ENCODE measurements around the gene SVIL.
"Not testable (repeated sequence)": the region's sequence is repeated elsewhere in the genome, so short reads cannot be mapped to it uniquely, and the experiment has no call there.

Gene SVIL

DNA sequence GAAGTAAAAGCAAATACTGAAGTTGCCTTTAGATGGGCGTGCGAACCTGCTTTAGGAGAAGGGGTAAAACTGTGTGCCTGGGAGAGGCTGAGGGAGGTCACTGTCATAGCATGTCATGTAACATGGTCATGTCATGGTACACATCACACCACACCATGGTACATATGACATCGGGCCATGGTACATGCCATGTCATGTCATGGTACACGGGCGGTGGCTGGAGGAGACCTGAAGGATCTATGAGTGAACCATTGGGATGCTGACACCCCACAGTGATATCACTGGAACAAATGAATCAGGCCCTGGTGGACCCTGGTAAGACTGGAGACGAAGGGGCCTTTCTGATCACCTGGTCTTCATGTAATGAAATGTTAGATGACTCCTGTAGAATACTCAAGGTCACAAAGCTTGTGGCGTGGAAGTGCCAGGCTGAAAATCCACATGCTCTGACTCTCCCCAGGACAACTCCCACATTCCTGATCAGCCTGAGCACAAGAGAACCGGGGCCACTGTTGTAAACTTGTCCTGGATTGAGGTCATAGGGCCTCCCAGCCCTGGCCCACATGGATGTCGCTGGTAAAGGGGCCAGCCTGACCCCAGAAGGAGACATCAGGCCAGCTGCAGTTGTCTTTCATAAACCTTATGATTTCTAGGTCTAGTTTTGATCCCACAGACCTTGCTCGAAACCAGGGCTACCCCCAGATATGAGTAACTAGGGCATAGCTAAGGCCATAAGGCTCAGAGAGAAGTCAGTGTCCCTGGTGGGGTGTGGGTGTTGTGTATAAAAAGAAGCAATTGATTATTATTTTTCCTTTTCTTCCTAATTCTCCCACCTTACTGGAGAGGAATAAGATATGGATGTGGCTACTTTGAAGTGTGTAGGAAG is 60.3 kb downstream of the SVIL start:
- not testable (repeated sequence) for DNase-seq (ENCODE audit: low read depth in 2 of 2)

DNA sequence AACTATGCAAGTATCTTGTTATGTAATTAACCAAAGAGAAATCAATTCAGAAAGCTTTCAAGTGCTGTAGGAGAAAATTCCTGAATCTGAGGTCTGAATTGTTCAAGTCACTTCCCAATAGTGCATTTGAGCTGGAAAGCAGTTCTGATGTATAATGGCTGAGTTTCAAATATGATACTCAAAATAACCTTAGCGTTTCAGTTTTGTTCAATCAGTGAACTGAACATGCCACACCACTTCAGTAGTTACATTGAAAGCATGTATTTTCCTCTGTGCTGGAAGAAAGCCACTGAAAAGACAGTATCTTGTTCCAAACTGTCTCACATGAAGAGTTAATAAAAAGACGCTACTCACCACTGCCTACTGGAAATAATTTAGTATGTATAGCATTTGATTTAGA is 64.5 kb downstream of the SVIL start:
- not testable (repeated sequence) for DNase-seq (ENCODE audit: low read depth in 2 of 2)

DNA sequence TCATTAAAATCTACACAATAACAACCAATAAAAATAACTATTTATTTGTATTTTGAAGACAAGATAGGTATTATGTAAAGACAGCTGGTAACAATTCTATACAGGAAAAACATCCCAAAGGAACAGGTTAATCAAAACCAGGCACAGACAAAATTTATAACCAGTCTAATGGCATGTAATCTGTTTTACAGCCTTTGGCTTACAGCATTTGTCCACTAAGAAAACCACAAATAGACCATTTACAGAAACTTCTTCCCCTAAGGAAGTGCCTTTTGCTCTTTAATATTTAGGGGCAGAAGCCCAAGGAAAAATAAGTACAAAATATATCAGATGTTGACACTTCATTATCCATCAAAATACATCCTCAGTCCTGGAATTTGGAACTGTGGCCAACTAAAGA is 65.0 kb downstream of the SVIL start:
- DNase-seq (ENCODE audit: low read depth in 2 of 2) = no peak

DNA sequence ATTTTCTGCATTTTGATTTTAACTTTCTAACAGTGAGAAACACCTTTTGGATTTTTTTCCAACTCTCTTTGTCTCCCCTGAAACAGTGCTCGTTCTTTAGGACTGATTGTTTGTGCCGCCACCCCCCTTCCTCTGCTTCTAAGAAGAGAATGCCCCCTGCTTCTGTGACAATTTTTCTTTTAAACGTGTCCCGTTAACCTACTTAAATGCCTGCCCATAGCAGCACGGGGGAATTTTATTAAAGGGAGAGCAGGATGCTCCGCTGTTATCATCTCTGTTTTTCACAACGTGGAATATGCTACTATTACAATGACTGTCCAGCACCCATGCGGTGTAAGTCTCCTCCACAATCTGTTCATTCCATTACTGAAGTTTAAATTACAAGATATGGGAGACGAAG is 67.8 kb downstream of the SVIL start:
- no peak for DNase-seq (ENCODE audit: low read depth in 2 of 2)

DNA sequence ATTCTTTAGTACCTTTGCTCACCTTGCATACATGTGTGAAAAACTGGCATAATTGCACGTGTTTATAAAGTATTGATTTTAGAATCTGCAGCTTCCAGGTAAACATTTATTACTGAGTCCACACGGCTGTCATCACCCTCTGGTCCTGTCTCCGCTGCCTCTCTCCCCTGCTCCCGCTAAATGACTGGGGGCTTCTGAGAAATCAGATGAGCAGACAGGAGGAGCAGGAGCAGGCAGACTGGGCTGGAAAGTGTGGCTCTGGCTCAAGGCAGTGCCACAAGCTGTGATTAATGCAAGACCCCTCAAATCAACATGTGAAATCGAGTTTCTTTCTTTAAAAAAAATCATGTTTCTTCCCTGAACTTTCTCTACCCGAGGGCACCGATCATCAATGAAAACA is 68.6 kb downstream of the SVIL start:
- DNase-seq (ENCODE audit: low read depth in 2 of 2) = not testable (repeated sequence)

DNA sequence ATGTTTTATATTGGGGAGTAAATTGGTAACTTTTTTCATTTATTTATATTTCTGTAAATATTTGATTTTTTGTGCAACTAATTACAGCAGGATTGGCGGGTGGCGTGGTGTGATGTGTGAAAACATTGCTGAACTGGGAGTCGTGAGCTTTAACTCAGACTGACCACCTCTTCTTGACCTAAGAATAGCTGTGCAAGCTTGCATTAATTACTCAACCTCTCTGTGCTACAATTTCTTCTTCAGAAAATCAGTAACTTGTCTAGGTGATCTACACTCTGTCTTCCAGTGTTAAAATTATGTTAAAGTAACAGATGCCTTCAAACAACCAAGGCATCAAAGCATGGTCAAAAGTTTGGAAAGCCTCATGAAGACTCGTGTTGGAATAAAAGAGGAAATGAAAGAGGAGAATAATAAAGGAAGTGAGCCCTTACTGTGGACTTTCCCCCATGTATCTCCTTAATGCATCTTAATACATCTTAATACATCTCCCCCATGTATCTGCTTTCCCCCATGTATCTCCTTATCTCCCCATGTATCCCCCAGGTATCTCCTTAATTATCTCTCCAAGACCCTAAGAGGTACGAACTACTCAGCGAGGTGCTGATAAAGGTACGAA is 71.2 kb downstream of the SVIL start:
- DNase-seq (ENCODE audit: low read depth in 2 of 2) = no peak

DNA sequence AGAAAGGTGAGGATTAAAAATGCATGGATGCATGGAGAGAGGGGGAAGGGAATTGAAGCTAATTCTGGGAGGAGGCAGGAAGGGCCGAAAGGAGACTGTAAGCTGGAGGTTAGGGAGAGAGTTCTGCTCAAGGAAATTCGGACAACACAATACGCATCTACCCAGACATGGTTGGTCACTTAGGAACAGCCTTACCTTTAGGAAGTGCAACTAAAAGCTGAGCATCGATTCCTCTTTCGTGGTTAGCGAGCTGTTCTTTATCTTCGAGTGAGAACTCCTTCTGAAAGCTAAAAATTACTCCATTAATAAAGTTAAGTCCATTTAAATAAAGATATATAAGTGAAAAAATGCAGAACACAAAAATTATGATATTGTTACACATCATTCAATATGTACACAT is 71.8 kb downstream of the SVIL start:
- DNase-seq (ENCODE audit: low read depth in 2 of 2) = not testable (repeated sequence)

DNA sequence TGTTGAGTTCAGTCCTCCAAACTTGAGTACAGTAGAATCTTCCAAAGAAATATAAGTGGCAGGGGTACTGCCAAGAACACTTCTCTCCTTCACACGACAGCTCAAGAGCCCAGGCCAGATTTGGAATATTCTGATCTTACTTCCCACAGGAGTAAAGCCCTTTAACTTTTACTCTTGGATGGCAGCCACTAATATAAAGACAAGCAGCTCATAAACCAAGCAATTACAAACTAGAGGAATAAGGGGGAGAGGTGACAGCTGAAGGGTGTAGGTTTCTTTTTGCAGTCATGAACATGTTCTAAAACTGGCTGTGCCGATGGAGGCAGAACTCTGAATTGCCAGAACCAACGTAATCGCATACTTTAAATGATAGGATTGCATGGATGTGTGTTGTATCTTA is 74.8 kb downstream of the SVIL start:
- DNase-seq (ENCODE audit: low read depth in 2 of 2) = no peak

DNA sequence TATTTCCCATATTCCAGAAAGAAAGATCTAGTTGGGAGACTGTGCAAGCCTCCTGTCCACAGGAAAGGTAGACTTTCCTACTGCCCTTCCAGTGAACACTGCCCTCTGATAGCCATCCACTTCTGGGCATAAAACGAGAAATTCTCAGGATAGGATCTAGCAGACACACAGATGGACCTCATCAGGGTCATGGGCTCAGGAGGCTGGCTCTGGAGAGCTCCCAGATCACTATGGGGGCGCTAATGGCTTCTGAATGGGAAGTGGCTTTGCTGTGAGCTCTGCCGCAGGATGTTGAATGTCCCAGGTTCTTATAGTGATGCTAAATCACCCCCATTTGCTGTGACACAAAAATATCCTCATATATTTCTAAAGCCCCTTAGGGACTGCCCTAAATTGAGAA is 77.1 kb downstream of the SVIL start:
- DNase-seq (ENCODE audit: low read depth in 2 of 2) = no peak

DNA sequence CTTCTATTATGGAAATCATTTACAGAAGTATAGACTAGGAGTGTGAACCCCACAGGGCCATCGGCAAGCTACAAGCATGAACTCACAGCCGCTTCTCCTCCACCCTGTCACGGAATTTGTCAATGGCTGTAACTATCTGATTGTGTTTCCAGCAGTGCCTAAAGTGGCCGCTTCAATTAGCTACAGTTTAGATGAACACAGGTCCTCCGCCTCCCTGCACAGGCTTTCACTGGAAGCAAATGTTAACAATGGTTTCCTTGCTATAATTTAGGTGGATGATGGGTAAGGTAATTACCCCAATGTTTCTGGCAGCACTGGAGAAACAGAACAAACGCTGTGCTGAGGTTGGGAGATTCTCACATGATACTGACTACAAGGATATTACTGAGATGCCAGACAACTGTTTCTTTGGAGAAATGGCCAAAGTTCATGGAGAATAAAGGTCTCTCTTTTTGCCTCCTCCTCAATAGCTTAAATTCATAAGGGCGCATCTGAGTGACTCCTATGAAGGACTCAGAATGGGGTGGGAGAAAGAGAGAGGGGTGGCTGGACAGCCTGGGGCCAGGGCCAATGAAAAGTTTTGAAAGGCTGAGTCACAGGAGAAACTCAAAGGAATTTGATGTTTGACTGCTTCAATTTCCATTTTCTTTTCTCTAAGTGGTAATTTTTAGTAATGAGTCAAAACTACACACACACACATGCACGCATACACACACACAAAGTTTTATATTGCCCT is 78.9 kb downstream of the SVIL start:
- DNase-seq (ENCODE audit: low read depth in 2 of 2) = no peak

DNA sequence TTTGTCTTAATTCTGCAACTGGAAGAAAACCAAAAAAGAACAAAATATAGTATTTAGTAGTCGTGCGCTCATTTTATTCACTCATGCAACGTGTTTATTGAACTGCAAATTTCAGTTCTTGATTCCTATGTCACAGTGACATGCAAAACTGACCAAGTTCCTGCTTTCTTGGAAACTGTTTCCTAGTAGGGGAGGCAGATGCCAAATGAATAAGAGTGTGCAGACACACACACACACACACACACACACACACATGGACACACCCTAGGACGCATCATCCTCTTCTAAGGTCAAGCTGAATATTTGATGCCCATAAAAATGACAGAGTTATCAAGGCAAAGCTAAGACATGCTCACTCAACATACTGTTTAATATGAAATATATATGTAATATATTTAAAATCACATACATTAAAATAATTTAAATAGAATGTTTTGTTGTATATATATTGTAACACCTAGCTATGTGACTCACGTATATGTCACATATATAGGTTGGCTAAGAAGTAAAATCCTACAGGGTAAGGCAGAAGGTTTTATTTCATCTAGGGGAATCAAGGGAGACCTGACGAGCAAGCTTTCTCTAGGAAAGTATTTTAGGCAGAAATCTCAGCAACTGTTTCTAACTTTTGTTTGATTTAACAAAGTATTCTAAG is 79.6 kb downstream of the SVIL start:
- DNase-seq (ENCODE audit: low read depth in 2 of 2) = no peak

DNA sequence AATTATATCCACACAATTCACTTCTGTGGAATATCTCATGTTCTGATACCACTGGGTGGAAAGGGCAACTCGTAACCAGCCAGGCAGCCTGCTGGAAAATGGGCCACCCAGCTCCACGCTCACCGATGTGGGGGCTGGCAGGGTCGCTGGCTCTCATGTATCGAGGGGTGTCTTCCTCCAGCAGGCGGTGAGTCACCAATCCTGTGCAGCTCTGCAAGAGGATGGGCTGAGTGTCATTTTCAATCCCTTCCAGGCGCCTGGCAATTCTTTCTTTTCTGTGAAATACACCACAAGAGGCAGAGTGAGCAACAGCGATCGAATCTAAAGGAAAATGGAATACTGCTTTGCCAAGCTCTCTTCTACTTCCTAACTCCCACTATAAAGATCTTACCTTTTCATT is 80.1 kb downstream of the SVIL start:
- peak in 1 of 2 donors; percentile 2 for DNase-seq (ENCODE audit: low read depth in 2 of 2)

DNA sequence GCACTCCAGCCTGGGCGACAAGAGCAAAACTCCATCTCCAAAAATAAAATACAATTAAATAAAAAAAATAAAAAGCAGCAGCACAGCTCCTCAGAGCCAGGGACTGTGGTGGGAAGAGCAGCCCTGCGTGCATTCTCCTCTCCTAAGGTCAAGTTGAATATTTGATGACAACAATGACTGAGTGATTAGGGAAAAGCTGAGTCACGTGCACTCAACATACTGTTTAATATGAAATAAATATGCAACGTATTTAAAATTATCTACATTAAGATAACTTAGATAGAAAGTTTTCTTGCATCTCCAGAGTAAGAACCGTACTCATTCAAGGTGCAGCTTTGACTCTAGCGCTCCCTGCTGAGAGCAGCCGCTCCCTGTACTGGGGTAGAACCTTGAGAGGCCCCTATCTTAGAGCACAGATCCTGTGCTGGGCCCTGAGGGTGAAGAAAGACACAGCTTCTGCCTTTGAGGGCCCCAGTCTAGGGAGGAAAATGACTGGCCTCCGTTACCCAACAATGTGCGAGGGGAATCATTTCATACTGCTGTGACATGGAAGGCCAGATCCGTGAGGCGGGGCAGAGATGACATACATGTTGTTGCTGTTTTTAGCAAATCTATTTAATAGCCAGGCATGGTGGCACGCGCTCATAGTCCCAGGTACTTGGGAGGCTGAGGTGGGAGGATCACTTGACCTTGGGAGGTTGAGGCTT is 81.1 kb downstream of the SVIL start:
- DNase-seq (ENCODE audit: low read depth in 2 of 2) = no peak

DNA sequence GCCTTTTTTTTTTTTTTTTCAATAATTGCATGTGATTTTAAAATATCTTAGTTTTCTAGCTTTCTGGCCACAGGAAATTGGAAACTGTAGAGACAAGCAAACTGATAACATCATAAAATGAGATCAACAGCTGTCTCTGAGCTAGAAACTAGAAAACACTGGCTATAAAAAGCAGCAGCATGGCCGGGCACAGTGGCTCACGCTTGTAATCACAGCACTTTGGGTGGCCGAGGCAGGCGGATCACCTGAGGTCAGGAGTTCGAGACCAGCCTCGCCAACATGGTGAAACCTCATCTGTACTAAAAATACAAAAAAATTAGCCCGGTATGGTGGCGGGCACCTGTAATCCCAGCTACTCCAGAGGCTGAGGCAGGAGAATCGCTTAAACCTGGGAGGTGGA is 81.7 kb downstream of the SVIL start:
- not testable (repeated sequence) for DNase-seq (ENCODE audit: low read depth in 2 of 2)

DNA sequence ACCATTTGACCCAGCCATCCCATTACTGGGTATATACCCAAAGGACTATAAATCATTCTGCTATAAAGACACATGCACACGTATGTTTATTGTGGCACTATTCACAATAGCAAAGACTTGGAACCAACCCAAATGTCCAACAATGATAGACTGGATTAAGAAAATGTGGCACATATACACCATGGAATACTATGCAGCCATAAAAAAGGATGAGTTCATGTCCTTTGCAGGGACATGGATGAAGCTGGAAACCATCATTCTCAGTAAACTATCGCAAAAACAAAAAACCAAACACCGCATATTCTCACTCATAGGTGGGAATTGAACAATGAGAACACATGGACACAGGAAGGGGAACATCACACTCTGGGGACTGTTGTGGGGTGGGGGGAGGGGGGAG is 85.3 kb downstream of the SVIL start:
- not testable (repeated sequence) for DNase-seq (ENCODE audit: low read depth in 2 of 2)

DNA sequence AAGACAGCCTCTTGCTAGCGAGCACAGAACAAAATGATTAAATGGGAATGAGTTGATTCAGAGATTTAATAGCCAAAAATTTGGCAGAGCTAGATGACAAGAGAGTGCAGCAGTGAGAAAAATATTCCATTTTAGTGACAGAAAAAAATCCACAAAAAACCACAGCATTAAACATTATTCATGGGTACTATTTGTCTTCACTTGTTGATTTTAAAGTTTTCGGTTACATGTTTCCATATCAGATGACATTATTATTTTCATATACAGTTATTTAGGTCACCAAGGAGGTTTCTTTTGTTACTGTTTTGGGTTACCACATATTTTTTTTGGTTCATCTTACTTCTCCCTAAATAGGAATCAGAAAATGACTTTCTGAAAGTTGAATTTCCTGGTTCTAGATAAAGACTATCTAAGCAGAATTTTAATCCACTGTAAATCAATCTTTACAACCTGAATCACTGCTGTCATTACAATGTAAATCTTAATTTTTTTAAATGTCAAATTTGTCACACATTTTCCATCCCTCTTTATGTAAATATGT is 87.9 kb downstream of the SVIL start:
- DNase-seq (ENCODE audit: low read depth in 2 of 2) = no peak

DNA sequence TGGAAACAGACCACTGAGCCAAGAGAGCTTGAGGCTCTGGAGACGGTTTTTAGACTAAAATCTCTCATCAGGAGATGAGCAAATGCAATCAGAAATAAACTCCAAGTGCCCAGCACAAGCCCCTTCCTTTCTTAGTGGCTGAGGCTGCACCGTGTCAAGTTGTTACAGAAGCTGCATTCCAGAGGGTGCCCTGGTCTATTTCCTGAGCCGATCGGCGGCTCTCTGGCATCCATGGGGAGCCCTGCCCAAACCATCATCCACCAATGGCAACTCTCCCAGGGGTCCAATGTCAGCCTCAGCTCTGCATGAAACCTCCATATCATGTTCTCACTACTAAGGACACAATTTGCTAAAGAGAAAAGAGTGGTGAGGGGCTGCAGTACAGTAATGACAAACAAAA is 89.6 kb downstream of the SVIL start:
- DNase-seq (ENCODE audit: low read depth in 2 of 2) = no peak

DNA sequence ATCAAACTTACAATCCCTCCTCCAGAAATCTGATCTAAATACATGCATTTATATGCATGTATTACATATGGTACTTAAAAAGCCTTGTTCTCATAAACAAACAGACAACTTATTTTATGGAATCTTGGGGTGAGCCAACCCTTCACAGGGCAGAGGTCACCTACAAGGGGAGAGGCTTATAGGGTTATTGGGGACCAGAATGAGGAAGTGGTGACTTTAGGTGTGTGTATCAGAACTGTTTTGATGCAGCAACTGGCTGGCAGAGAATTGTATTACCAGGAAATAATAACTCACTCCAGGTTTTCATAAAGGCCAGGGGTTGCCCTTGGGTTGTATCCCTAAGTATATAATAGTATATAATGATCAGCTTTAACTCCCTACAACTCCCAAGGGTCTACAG is 91.1 kb downstream of the SVIL start:
- no peak for DNase-seq (ENCODE audit: low read depth in 2 of 2)

DNA sequence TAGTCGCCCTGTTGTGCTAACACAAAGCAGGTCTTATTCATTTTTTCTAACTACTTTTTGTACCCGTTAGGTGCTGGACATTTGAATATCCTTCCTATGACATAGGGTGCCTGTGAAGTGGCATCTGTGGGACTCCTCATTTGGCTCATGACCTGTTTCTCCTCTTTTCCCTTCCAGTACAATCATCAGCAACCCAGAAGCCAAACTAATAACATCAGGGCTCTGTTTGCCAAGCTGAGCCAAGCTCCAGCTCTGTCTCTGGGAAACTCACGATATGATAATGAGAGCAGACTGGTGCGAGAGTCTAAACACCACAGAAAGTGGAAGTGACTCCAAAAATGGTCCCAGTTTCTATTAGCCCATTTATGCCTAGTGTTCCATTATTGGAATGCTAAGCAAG is 92.0 kb downstream of the SVIL start:
- DNase-seq (ENCODE audit: low read depth in 2 of 2) = no peak

DNA sequence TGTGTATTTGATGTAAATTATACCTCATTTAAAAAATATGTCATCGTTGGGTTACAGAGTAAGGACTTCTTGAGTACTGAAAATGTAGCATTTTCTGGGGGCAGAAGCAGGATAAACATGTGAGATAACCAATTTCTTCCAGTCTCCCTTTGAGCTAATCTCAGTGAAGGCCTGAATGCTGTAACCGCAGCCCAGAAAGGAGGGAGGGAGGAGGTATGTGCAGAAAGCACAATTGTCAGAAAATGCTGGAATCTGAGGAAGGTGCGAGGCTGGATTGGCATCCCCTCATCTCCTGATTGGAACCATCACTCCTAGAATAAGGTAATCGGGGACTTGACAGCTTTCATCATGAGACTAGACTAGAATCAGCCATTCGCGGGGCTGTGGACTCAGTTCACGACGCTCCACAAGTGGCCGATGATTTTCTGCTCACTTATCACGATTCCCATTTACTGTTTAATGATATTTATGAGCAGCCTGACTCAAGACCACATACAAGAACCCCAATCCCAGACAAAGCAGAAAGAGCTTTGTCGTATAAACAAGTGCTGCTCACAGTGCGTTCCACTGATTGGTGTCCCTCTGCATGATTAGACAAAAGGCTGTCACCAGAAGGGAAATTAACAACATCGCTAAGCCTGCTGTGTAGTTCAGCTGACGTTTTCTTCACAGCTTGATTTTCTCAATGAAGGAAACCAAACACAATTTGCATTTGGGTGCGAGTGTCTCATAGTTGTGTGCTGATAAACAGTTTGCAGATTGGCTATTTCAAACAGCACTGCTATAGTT is 93.2 kb downstream of the SVIL start:
- DNase-seq (ENCODE audit: low read depth in 2 of 2) = no peak
